ENCODE results near the gene CYS1.

DNA sequence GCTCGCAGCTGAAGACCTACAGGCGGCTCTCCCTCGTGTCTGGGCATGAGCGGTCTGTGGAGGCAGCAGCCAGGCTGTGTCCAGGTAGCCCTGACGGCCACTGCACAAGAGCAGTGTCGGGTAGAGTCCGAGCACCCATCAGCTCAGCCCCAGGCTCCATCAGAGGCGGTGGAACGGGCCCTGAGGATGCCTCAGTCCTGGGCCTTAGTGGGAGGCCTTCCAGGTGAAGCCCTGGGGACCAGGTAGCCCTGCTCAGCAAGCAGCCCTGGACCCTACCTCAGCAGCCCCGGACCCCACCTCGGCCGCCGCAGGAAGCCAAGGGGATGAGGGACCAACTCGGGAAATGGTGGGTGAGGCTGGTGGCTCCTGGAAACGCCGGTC lies 58.2 kb downstream of the CYS1 start:
- TF ChIP-seq, protein P1, sequence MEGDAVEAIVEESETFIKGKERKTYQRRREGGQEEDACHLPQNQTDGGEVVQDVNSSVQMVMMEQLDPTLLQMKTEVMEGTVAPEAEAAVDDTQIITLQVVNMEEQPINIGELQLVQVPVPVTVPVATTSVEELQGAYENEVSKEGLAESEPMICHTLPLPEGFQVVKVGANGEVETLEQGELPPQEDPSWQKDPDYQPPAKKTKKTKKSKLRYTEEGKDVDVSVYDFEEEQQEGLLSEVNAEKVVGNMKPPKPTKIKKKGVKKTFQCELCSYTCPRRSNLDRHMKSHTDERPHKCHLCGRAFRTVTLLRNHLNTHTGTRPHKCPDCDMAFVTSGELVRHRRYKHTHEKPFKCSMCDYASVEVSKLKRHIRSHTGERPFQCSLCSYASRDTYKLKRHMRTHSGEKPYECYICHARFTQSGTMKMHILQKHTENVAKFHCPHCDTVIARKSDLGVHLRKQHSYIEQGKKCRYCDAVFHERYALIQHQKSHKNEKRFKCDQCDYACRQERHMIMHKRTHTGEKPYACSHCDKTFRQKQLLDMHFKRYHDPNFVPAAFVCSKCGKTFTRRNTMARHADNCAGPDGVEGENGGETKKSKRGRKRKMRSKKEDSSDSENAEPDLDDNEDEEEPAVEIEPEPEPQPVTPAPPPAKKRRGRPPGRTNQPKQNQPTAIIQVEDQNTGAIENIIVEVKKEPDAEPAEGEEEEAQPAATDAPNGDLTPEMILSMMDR (IDR thresholded peaks at IDR 0.05; ENCODE audit: insufficient read depth, low read depth, low read length): no peak
- TF ChIP-seq EZH2 (IDR thresholded peaks at IDR 0.05; ENCODE audit: insufficient read depth, low read length): no peak

Measured in astrocyte (in vitro differentiated cells and primary cell).